GM12892 (cell line): Measurements from ENCODE around the gene MRPL11.

Experiments used
- POLR2A ChIP-seq: IDR thresholded peaks from 2 replicates; pipeline ENCODE4 v1.6.1; 2011; ENCODE audit warnings: low read depth, low read length, control low read depth
- POLR2AphosphoS5 ChIP-seq: IDR thresholded peaks from 2 replicates; pipeline ENCODE4 v1.6.1; 2011; ENCODE audit warnings: low read depth, low read length, control low read depth

DNA sequence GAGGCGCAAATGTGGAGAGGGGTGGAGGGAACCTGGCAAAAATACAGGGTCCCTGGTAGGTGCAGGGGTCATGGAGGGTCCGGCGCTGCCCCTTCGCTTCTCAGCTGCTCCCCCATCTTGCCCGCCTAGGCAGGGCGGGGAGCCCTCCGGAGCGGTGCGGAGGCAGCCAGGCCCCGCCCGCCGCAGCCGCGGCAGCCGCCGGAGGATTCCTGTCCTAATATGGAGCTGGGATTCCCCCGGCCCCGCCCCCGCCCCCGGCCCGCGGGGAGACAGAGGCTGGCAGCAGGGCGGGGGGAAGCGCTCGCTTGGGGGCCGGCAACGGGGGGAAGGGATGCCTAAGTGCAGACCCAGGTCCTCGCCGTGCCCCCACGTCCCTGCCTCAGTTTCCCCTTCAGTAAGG, 18.8 kb downstream of the MRPL11 start:
- TF ChIP-seq POLR2A: no peak
- TF ChIP-seq POLR2AphosphoS5: no peak
